HepG2 (cell line): Measurements from ENCODE around the gene SIGLEC14. TPM values are rescaled to one million over a fixed set of nuclear protein-coding genes. Genes with fewer than 3 reads are reported as not detected.

ENCODE experiments used
- ATAC-seq: fragments of 200-7000 bp; cut with Tn5 transposase; 3 replicates; pipeline ENCODE4 v1.9.1; 2020; ENCODE audit warnings: mild to moderate bottlenecking, moderate library complexity
- BruUV-seq: library from RNA; stranded (reverse); fragments of 400-500 nt; replicated peaks from 2 replicates; lab custom pipeline; 2021; lab: Mats Ljungman, UMichigan
- CTCF ChIA-PET: fragments of 300-600 bp; formaldehyde crosslinking; extraction: SDS; loops from one replicate; lab custom pipeline; 2021; ENCODE audit warnings: low total read pairs, inconsistent platforms, low intra/inter-chr PET ratio; lab: Yijun Ruan, JAX
- POLR2A ChIA-PET: fragments of 350-600 bp; sonication (Branson Sonifier 250); formaldehyde crosslinking; loops from one replicate; lab custom pipeline; 2020; ENCODE audit warnings: antibody characterized with exemption, inconsistent platforms; lab: Yijun Ruan, JAX
- DNase-seq: peaks from one replicate; pipeline ENCODE4 v3.0.0-alpha.2; 2015; ENCODE audit warnings: low spot score
- FAIRE-seq: peaks from 3 replicates; lab custom pipeline; 2011; peaks lifted over from hg19 to GRCh38; lab: Jason Lieb, UNC
- H2AFZ ChIP-seq: one replicate; pipeline ENCODE4 v1.6.1; 2011; ENCODE audit warnings: low read length, inconsistent platforms
- H3K27ac ChIP-seq: fragments of 300-600 bp; 3 replicates; pipeline ENCODE4 v1.8.0; 2011; ENCODE audit warnings: mixed run types, mild to moderate bottlenecking, mixed read lengths, low read length, inconsistent platforms; ENCODE audit not compliant: insufficient read depth; ENCODE audit errors: extremely low read length
- H3K27me3 ChIP-seq, 2 experiments: fragments of 200-600 bp in 1 of 2; 2 replicates in 1 of 2; 3 replicates in 1 of 2; pipeline versions ENCODE4 v1.6.0 to v1.8.0; 2011; ENCODE audit warnings: low read length in 2 of 2, mild to moderate bottlenecking in 2 of 2, moderate library complexity in 2 of 2, inconsistent platforms in 1 of 2; ENCODE audit not compliant: insufficient read depth in 2 of 2, control insufficient read depth in 1 of 2
- H3K36me3 ChIP-seq, 2 experiments: fragments of 200-600 bp in 1 of 2; replicated peaks in 1 of 2; 2 replicates in 1 of 2; 3 replicates in 1 of 2; pipeline versions ENCODE4 v1.5.1 to v1.8.0; 2011; ENCODE audit warnings: low read length in 2 of 2, inconsistent platforms in 1 of 2; ENCODE audit not compliant: insufficient read depth in 2 of 2, control insufficient read depth in 1 of 2
- H3K4me1 ChIP-seq: 2 replicates; pipeline ENCODE4 v1.5.1; 2012; ENCODE audit warnings: low read length, inconsistent platforms; ENCODE audit not compliant: insufficient read depth
- H3K4me2 ChIP-seq: 2 replicates; pipeline ENCODE4 v1.6.0; 2011; ENCODE audit warnings: low read depth, low read length, inconsistent platforms
- H3K4me3 ChIP-seq, 3 experiments: fragments of 200-600 bp in 1 of 3; sonication (generic), shearing (Covaris generic) in 1 of 3; replicated peaks in 1 of 3; 2 replicates each; pipeline ENCODE4 v1.5.1; 2011 to 2016; ENCODE audit warnings: low read length in 3 of 3, inconsistent platforms in 2 of 3, low read depth in 2 of 3, mild to moderate bottlenecking in 2 of 3, control low read depth in 1 of 3, mixed read lengths in 1 of 3; ENCODE audit not compliant: insufficient read depth in 1 of 3
- H3K79me2 ChIP-seq: one replicate; pipeline ENCODE4 v1.6.1; 2011; ENCODE audit warnings: low read length, inconsistent platforms; ENCODE audit not compliant: insufficient read depth
- H3K9ac ChIP-seq: 2 replicates; pipeline ENCODE4 v1.6.0; 2011; ENCODE audit warnings: mild to moderate bottlenecking, low read depth, low read length, inconsistent platforms; ENCODE audit not compliant: insufficient read depth
- H3K9me3 ChIP-seq: 2 replicates; pipeline ENCODE4 v1.5.1; 2012; ENCODE audit warnings: mild to moderate bottlenecking, low read length
- H4K20me1 ChIP-seq: 2 replicates; pipeline ENCODE4 v1.6.0; 2011; ENCODE audit warnings: inconsistent platforms, mild to moderate bottlenecking, low read length, moderate library complexity; ENCODE audit not compliant: insufficient read depth
- ATM ChIP-seq: fragments of 450-650 bp; IDR thresholded peaks from 2 replicates; pipeline ENCODE4 v1.7.1; 2017; ENCODE audit warnings: mild to moderate bottlenecking, borderline replicate concordance
- EEA1 ChIP-seq: sonication (generic); formaldehyde crosslinking; IDR thresholded peaks from 2 replicates; pipeline ENCODE4 v1.5.1; 2020; ENCODE audit warnings: mild to moderate bottlenecking, missing genetic modification reagents, borderline replicate concordance
- HDAC1 ChIP-seq: sonication (generic); formaldehyde crosslinking; IDR thresholded peaks from 2 replicates; pipeline ENCODE4 v1.5.1; 2020; ENCODE audit warnings: mild to moderate bottlenecking, missing genetic modification reagents
- JUND ChIP-seq: sonication (generic); formaldehyde crosslinking; IDR thresholded peaks from 2 replicates; pipeline ENCODE4 v1.8.0; 2022; ENCODE audit warnings: mild to moderate bottlenecking, missing genetic modification reagents
- KMT2A ChIP-seq: sonication (generic); formaldehyde crosslinking; IDR thresholded peaks from 2 replicates; pipeline ENCODE4 v1.4.0; 2020; ENCODE audit warnings: missing genetic modification reagents
- NKX3-1 ChIP-seq: sonication (generic); formaldehyde crosslinking; IDR thresholded peaks from 2 replicates; pipeline ENCODE4 v1.5.0; 2020; ENCODE audit warnings: missing genetic modification reagents
- RXRB ChIP-seq: IDR thresholded peaks from 2 replicates; pipeline ENCODE4 v1.6.1; 2016; ENCODE audit warnings: borderline replicate concordance, missing genetic modification reagents, missing compliant biosample characterization
- SOX6 ChIP-seq, 2 experiments: fragments of 450-650 bp in 1 of 2; sonication (generic) in 1 of 2; formaldehyde crosslinking in 1 of 2; IDR thresholded peaks; 2 replicates each; pipeline versions ENCODE4 v1.4.0 to v1.6.1; 2017 to 2020; ENCODE audit warnings: antibody characterized with exemption in 1 of 2, mild to moderate bottlenecking in 1 of 2, missing genetic modification reagents in 1 of 2
- SRF ChIP-seq: IDR thresholded peaks from 2 replicates; pipeline ENCODE4 v1.6.1; 2011; ENCODE audit warnings: mild to moderate bottlenecking, low read depth, low read length, moderate library complexity
- WIZ ChIP-seq: sonication (generic); formaldehyde crosslinking; IDR thresholded peaks from 2 replicates; pipeline ENCODE4 v1.5.1; 2020; ENCODE audit warnings: mild to moderate bottlenecking, missing genetic modification reagents
- ZFYVE20 ChIP-seq: sonication (generic); formaldehyde crosslinking; IDR thresholded peaks from 2 replicates; pipeline ENCODE4 v1.8.0; 2023; ENCODE audit warnings: low read depth, mild to moderate bottlenecking, moderate library complexity, missing genetic modification reagents, borderline replicate concordance
- ZNF232 ChIP-seq: sonication (generic); formaldehyde crosslinking; IDR thresholded peaks from 2 replicates; pipeline ENCODE4 v1.4.0; 2020; ENCODE audit warnings: missing genetic modification reagents, borderline replicate concordance
- ZNF781 ChIP-seq: sonication (generic); formaldehyde crosslinking; IDR thresholded peaks from 2 replicates; pipeline ENCODE4 v1.5.1; 2020; ENCODE audit warnings: borderline replicate concordance, mild to moderate bottlenecking, missing genetic modification reagents; ENCODE audit errors: not compliant biosample characterization
- WGBS: methylation state at CpG from one replicate; pipeline ENCODE4 v1.1.6; 2017; ENCODE audit warnings: low lambda C conversion rate; 5-methylcytosine and 5-hydroxymethylcytosine counted together
- in situ Hi-C: cut with HindIII; loops from 2 replicates; pipeline ENCODE4 v1.10.0; 2017; ENCODE audit warnings: low pct_unique_long_range_greater_than_20kb; ENCODE audit not compliant: extremely low pct_ligation_motif_present
- intact Hi-C: fragments of 100-400 bp; cut with micrococcal nuclease; formaldehyde crosslinking; loops from one replicate; pipeline ENCODE4 v1.10.0; 2022; ENCODE audit not compliant: unreplicated experiment
- polyA plus RNA-seq, 8 experiments: library from polyadenylated mRNA; depleted of rRNA in 3 of 8; stranded (reverse) in 7 of 8; unstranded in 1 of 8; fragments of >200 nt; fragmentation: Illumina TruSeq in 4 of 8; extraction: Trizol in 4 of 8; gene quantifications; 2 replicates each; pipeline versions ENCODE4 v1.2.1 to v1.2.3, GENCODE V29; 2011 to 2016; ENCODE audit warnings: low read depth in 4 of 8, missing spikeins in 1 of 8, mixed read lengths in 1 of 8; ENCODE audit not compliant: insufficient read depth in 1 of 8
- total RNA-seq, 5 experiments: library from RNA; depleted of rRNA; stranded (reverse); fragments of >200 nt; fragmentation: Illumina TruSeq; extraction: Trizol; gene quantifications; 2 replicates each; pipeline ENCODE4 v1.2.3, GENCODE V29; 2016; ENCODE audit warnings: low read depth in 1 of 5
- TF ChIP-seq, protein P1 (sequence below): IDR thresholded peaks from 2 replicates; pipeline ENCODE4 v1.6.1; 2016; ENCODE audit warnings: mild to moderate bottlenecking, missing biosample characterization, missing genetic modification reagents
- TF ChIP-seq, protein P2 (sequence below): sonication (generic); formaldehyde crosslinking; IDR thresholded peaks from 2 replicates; pipeline ENCODE4 v1.4.0; 2020; ENCODE audit warnings: mild to moderate bottlenecking, missing genetic modification reagents
- TF ChIP-seq, protein P3 (sequence below): sonication (generic); formaldehyde crosslinking; IDR thresholded peaks from 2 replicates; pipeline ENCODE4 v1.4.0; 2020; ENCODE audit warnings: missing genetic modification reagents

SIGLEC14 gene
- total and polyA plus RNA-seq, 2 of the 13 experiments (the other 11 are each of a cell fraction or from before 2014, with no cell fraction given): 0.05 to 0.09 TPM

DNA sequence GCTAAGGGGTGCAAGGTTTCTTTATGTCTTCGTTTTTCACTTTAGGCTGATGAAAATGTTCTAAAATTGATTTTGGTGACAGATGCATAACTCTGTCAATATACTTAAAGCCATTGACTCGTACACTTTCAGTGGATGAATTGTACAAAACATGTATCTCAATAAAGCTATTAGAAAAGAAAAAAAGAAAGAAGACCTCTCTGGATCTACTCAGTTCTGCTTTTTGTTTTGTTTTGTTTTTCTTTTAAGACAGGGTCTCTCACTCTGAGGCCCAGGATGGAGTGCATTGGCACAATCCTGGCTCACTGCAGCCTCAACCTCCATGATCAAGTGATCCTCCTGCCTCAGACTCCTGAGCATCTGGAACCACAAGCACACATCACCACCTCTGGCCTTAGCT is 19.9 kb downstream of the SIGLEC14 start (continued):
- TF ChIP-seq, protein P1, sequence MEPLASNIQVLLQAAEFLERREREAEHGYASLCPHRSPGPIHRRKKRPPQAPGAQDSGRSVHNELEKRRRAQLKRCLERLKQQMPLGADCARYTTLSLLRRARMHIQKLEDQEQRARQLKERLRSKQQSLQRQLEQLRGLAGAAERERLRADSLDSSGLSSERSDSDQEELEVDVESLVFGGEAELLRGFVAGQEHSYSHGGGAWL (CRISPR knock-in tag): no peak

DNA sequence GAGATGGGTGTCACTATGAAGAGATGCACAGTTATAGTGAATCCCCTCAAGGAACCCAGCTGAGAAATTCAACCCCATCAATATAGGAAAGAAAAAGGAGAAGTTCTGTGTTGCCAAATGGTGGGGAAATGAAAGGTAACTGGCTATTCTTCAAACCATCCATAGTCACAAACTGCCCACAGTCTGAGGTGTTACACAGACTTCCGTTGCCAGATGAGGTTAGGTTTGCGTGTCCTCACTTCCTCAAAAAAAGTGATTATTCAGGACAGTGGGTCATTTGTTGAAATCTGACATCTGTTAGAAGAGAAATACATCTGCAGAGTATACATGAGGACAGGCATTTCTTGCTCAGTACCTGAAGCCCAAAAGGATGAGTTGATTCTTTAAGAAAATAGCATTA is 25.4 kb downstream of the SIGLEC14 start:
- CTCF ChIA-PET: no interaction called here
- Histone ChIP-seq H3K36me3 (no peaks in the 10 kb centered on the region), H3K9me3 (no peaks in the 10 kb centered on the region), H3K4me1 (no peaks in the 10 kb centered on the region), H3K79me2 (no peaks in the 10 kb centered on the region), H4K20me1 (no peaks in the 10 kb centered on the region), H3K4me2 (no peak overlapping the region), H3K9ac (no peak overlapping the region), H3K4me3 (no peak overlapping the region), H3K27ac (no peak overlapping the region), H3K27me3 (0 out of 5 replicates have a peak, but pooled peaks cover 0 to 12% of the 10 kb centered on the region in 2 experiments), H2AFZ (no peak overlapping the region)
- no peak for TF ChIP-seq ATM
- in situ Hi-C loops (no loop called here), intact Hi-C loops (no loop called here)
- FAIRE-seq: no peak
- WGBS: 25% methylated on average over 2 of the region's 2 CpGs
- no TSS peak for BruUV-seq
- ATAC-seq: no peak
- POLR2A ChIA-PET: no interaction called here
- DNase-seq: no peak

DNA sequence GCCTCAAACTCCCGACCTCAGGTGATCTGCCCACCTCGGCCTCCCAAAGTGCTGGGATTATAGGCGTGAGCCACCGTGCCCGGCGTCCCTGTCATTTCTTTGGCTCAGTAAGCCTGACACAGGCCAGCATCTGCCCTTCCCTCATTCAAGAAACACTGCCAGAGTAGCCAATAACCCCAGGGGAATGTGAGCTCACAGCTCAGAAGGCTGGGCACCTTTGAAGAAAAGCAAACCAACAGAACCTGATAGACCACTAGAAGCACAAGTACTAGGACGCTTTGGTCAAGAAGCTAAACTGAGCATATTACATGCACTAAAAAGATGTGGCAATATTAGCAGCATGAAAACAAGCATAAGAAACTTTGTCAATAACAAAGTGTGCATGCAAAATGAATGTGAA is 30.6 kb downstream of the SIGLEC14 start:
- Histone ChIP-seq H4K20me1 (no peaks in the 10 kb centered on the region), H3K9me3 (no peaks in the 10 kb centered on the region), H3K27ac (no peak overlapping the region), H2AFZ (no peak overlapping the region), H3K4me3 (no peak overlapping the region), H3K4me2 (no peak overlapping the region), H3K9ac (no peak overlapping the region), H3K27me3 (peaks cover 0 to 6% of the 10 kb centered on the region in 2 experiments; a peak in 1 of 5 replicates), H3K4me1 (no peaks in the 10 kb centered on the region), H3K36me3 (no peaks in the 10 kb centered on the region), H3K79me2 (no peaks in the 10 kb centered on the region)
- 4% methylated on average over 6 of the region's 7 CpGs for whole genome bisulfite sequencing
- FAIRE-seq: no peak
- no peak for DNase-seq
- ChIA-PET POLR2A (no interaction called here), CTCF (no interaction called here)
- intact Hi-C loops: no loop called here
- ATAC-seq: no peak
- BruUV-seq: no TSS peak
- in situ Hi-C loops: no loop called here
- no peak for TF ChIP-seq HDAC1 (CRISPR knock-in tag)
- TF ChIP-seq SOX6 (IDR thresholded peaks at IDR 0.05): no peak
- no peak for TF ChIP-seq SOX6 (CRISPR knock-in tag; IDR thresholded peaks at IDR 0.05)
- TF ChIP-seq, protein P2, sequence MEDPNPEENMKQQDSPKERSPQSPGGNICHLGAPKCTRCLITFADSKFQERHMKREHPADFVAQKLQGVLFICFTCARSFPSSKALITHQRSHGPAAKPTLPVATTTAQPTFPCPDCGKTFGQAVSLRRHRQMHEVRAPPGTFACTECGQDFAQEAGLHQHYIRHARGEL: no peak
- TF ChIP-seq ZNF232 (CRISPR knock-in tag): no peak
- TF ChIP-seq WIZ (CRISPR knock-in tag): no peak
- no peak for TF ChIP-seq RXRB (CRISPR knock-in tag)
- TF ChIP-seq EEA1 (CRISPR knock-in tag): no peak
- no peak for TF ChIP-seq NKX3-1 (CRISPR knock-in tag)
- TF ChIP-seq SRF: no peak
- no peak for TF ChIP-seq ZFYVE20 (CRISPR knock-in tag)
- TF ChIP-seq, protein P3, sequence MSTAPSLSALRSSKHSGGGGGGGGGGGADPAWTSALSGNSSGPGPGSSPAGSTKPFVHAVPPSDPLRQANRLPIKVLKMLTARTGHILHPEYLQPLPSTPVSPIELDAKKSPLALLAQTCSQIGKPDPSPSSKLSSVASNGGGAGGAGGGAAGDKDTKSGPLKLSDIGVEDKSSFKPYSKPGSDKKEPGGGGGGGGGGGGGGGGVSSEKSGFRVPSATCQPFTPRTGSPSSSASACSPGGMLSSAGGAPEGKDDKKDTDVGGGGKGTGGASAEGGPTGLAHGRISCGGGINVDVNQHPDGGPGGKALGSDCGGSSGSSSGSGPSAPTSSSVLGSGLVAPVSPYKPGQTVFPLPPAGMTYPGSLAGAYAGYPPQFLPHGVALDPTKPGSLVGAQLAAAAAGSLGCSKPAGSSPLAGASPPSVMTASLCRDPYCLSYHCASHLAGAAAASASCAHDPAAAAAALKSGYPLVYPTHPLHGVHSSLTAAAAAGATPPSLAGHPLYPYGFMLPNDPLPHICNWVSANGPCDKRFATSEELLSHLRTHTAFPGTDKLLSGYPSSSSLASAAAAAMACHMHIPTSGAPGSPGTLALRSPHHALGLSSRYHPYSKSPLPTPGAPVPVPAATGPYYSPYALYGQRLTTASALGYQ (CRISPR knock-in tag): no peak
- no peak for TF ChIP-seq JUND (CRISPR knock-in tag)
- no peak for TF ChIP-seq KMT2A (CRISPR knock-in tag)
- no peak for TF ChIP-seq ZNF781 (CRISPR knock-in tag)
